ENCODE measurements around the gene SCN10A. TPM values are rescaled to one million over a fixed set of nuclear protein-coding genes. Genes with fewer than 3 reads are reported as not detected.

SCN10A gene
- total RNA-seq = not detected

- ATAC-seq (no peak), DNase-seq (ENCODE audit: low spot score) (no peak)
Observed at GRCh38 chr3:38816026-38816425, at the start of gene SCN10A. TSS of gene SCN10A (minus strand) at chr3:38816217. CDS start at chr3:38794010, 22,207 bp downstream.

- ATAC-seq (no peak), DNase-seq (ENCODE audit: low spot score) (no peak)
Observed at GRCh38 chr3:38853011-38853410, 37.0 kb upstream of the SCN10A start.

GRCh38 chr3:38843898-38844297, 27.9 kb upstream of the SCN10A start:
- DNase-seq (ENCODE audit: low spot score) (no peak), ATAC-seq (peak; percentile 76)

GRCh38 chr3:38842266-38842965, 26.4 kb upstream of the SCN10A start:
- DNase-seq (ENCODE audit: low spot score) (no peak), ATAC-seq (no peak)

- DNase-seq (ENCODE audit: low spot score) (no peak), ATAC-seq (no peak)
Observed at GRCh38 chr3:38840987-38841386, 25.0 kb upstream of the SCN10A start.

- ATAC-seq = no peak
- DNase-seq (ENCODE audit: low spot score) = no peak
Observed at GRCh38 chr3:38837358-38837757, 21.3 kb upstream of the SCN10A start.

- DNase-seq (ENCODE audit: low spot score) (no peak), ATAC-seq (no peak)
Observed at GRCh38 chr3:38836561-38836960, 20.5 kb upstream of the SCN10A start.

GRCh38 chr3:38835939-38836338, 19.9 kb upstream of the SCN10A start:
- DNase-seq (ENCODE audit: low spot score) (no peak), ATAC-seq (no peak)

- no peak for DNase-seq (ENCODE audit: low spot score)
- ATAC-seq = no peak
Observed at GRCh38 chr3:38834717-38835116, 18.7 kb upstream of the SCN10A start.

- ATAC-seq (peak; percentile 50), DNase-seq (ENCODE audit: low spot score) (no peak)
Observed at GRCh38 chr3:38834110-38834509, 18.1 kb upstream of the SCN10A start.

- DNase-seq (ENCODE audit: low spot score) (no peak), ATAC-seq (no peak)
Observed at GRCh38 chr3:38829404-38829803, 13.4 kb upstream of the SCN10A start.

GRCh38 chr3:38828681-38829080, 12.7 kb upstream of the SCN10A start:
- DNase-seq (ENCODE audit: low spot score) (no peak), ATAC-seq (no peak)

GRCh38 chr3:38827791-38828190, 11.8 kb upstream of the SCN10A start:
- DNase-seq (ENCODE audit: low spot score) = no peak
- no peak for ATAC-seq

GRCh38 chr3:38826001-38826400, 10.0 kb upstream of the SCN10A start:
- DNase-seq (ENCODE audit: low spot score) (no peak), ATAC-seq (no peak)

GRCh38 chr3:38824349-38824748, 8.3 kb upstream of the SCN10A start:
- DNase-seq (ENCODE audit: low spot score) (no peak), ATAC-seq (no peak)

- no peak for ATAC-seq
- DNase-seq (ENCODE audit: low spot score) = no peak
Observed at GRCh38 chr3:38823722-38824121, 7.7 kb upstream of the SCN10A start.

- DNase-seq (ENCODE audit: low spot score) = no peak
- ATAC-seq = no peak
Observed at GRCh38 chr3:38823186-38823585, 7.2 kb upstream of the SCN10A start.

GRCh38 chr3:38811822-38812221, 4.2 kb downstream of the SCN10A start:
- no peak for DNase-seq (ENCODE audit: low spot score)
- peak; percentile 69 for ATAC-seq

GRCh38 chr3:38805765-38806386, 10.1 kb downstream of the SCN10A start:
- DNase-seq (ENCODE audit: low spot score) (no peak), ATAC-seq (peak; percentile 75)

- ATAC-seq (no peak), DNase-seq (ENCODE audit: low spot score) (no peak)
Observed at GRCh38 chr3:38805004-38805403, 11.0 kb downstream of the SCN10A start.

GRCh38 chr3:38800511-38800910, 15.5 kb downstream of the SCN10A start:
- DNase-seq (ENCODE audit: low spot score) = no peak
- no peak for ATAC-seq

GRCh38 chr3:38793721-38794120, 22.3 kb downstream of the SCN10A start:
- ATAC-seq (no peak), DNase-seq (ENCODE audit: low spot score) (no peak)

GRCh38 chr3:38792983-38793382, 23.0 kb downstream of the SCN10A start:
- no peak for DNase-seq (ENCODE audit: low spot score)
- ATAC-seq = no peak

Measured in left lobe of liver (tissue), 2 donors.